H1 (cell line): ENCODE measurements around the gene CACNA2D3. TPM values are rescaled to one million over a fixed set of nuclear protein-coding genes. Genes with fewer than 3 reads are reported as not detected.

Source experiments
- CTCF ChIA-PET: fragments of 300-600 bp; sonication (Branson Sonifier 250); formaldehyde crosslinking; loops from one replicate; lab custom pipeline; 2021; ENCODE audit not compliant: partially characterized antibody; lab: Charles Lee
- POLR2A ChIA-PET: fragments of 300-600 bp; sonication (Branson Sonifier 250); formaldehyde crosslinking; loops from one replicate; lab custom pipeline; 2021; ENCODE audit warnings: inconsistent platforms; ENCODE audit not compliant: partially characterized antibody; lab: Charles Lee
- DNase-seq, 2 experiments: peaks; one replicate each; pipeline versions ENCODE4 v3.0.0 to v3.0.0-alpha.2; 2010 to 2022; ENCODE audit warnings: low spot score in 2 of 2, low read depth in 1 of 2, mixed read lengths in 1 of 2
- FAIRE-seq: peaks from 2 replicates; lab custom pipeline; 2011; peaks lifted over from hg19 to GRCh38; lab: Jason Lieb, UNC
- H2AFZ ChIP-seq: 2 replicates; pipeline ENCODE4 v1.8.1; 2012; ENCODE audit warnings: low read length, inconsistent platforms
- H2AK5ac ChIP-seq: 2 replicates; pipeline ENCODE4 v1.6.1; 2013; ENCODE audit warnings: low read depth, low read length
- H2BK120ac ChIP-seq: replicated peaks from 2 replicates; pipeline ENCODE3; 2013; ENCODE audit warnings: low read depth, low read length, inconsistent platforms
- H2BK12ac ChIP-seq: 2 replicates; pipeline ENCODE4 v1.6.1; 2013; ENCODE audit warnings: low read depth, low read length
- H2BK15ac ChIP-seq: 2 replicates; pipeline ENCODE4 v1.6.1; 2013; ENCODE audit warnings: low read length
- H2BK20ac ChIP-seq: 2 replicates; pipeline ENCODE4 v1.6.1; 2013; ENCODE audit warnings: low read length
- H2BK5ac ChIP-seq: 2 replicates; pipeline ENCODE4 v1.6.1; 2013; ENCODE audit warnings: low read depth, low read length
- H3K14ac ChIP-seq: 2 replicates; pipeline ENCODE4 v1.6.1; 2013; ENCODE audit warnings: inconsistent platforms; ENCODE audit not compliant: insufficient read length
- H3K18ac ChIP-seq: 2 replicates; pipeline ENCODE4 v1.6.1; 2013; ENCODE audit warnings: low read length; ENCODE audit errors: extremely low read depth
- H3K23ac ChIP-seq: 2 replicates; pipeline ENCODE4 v1.6.1; 2013; ENCODE audit warnings: inconsistent platforms; ENCODE audit not compliant: insufficient read length
- H3K23me2 ChIP-seq: 2 replicates; pipeline ENCODE4 v1.6.1; 2013; ENCODE audit warnings: low read depth, low read length
- H3K27ac ChIP-seq: 2 replicates; pipeline ENCODE4 v1.6.1; 2011; ENCODE audit warnings: low read depth, low read length, inconsistent platforms
- H3K27me3 ChIP-seq, 4 experiments: replicated peaks in 1 of 4; 1 replicate in 1 of 4; 2 replicates in 3 of 4; pipeline versions ENCODE4 v1.6.1 to v1.8.1; 2011 to 2013; ENCODE audit warnings: low read length in 3 of 4, mild to moderate bottlenecking in 3 of 4, inconsistent platforms in 2 of 4, mixed read lengths in 2 of 4, moderate library complexity in 1 of 4; ENCODE audit not compliant: control insufficient read depth in 3 of 4, insufficient read depth in 3 of 4; ENCODE audit errors: extremely low read depth in 1 of 4
- H3K36me3 ChIP-seq, 4 experiments: 2 replicates each; pipeline versions ENCODE4 v1.6.1 to v1.8.1; 2011 to 2013; ENCODE audit warnings: mild to moderate bottlenecking in 4 of 4, low read length in 3 of 4, moderate library complexity in 2 of 4, control low read depth in 1 of 4, inconsistent platforms in 1 of 4; ENCODE audit not compliant: insufficient read depth in 4 of 4, control insufficient read depth in 2 of 4
- H3K4ac ChIP-seq: replicated peaks from 2 replicates; pipeline ENCODE3; 2013; ENCODE audit warnings: low read length, low read depth, mixed read lengths, inconsistent platforms; ENCODE audit not compliant: insufficient read length
- H3K4me1 ChIP-seq, 4 experiments: replicated peaks in 1 of 4; 1 replicate in 1 of 4; 2 replicates in 3 of 4; pipeline versions ENCODE4 v1.6.1 to v1.8.1; 2011 to 2013; ENCODE audit warnings: low read length in 3 of 4, inconsistent platforms in 2 of 4, mixed read lengths in 1 of 4; ENCODE audit not compliant: insufficient read depth in 4 of 4, control insufficient read depth in 3 of 4
- H3K4me2 ChIP-seq, 2 experiments: 2 replicates each; pipeline versions ENCODE4 v1.6.1 to v1.8.1; 2011 to 2013; ENCODE audit warnings: low read depth in 2 of 2, low read length in 2 of 2, control low read depth in 1 of 2, inconsistent platforms in 1 of 2, mild to moderate bottlenecking in 1 of 2; ENCODE audit not compliant: insufficient read depth in 1 of 2
- H3K4me3 ChIP-seq, 4 experiments: fragments of 200-600, 300-600 bp in 1 of 4; sonication (generic), shearing (Covaris generic), sonication (Bioruptor Twin) in 1 of 4; 2 replicates each; pipeline versions ENCODE4 v1.5.1 to v1.8.1; 2011 to 2016; ENCODE audit warnings: low read length in 4 of 4, low read depth in 3 of 4, control low read depth in 2 of 4, inconsistent platforms in 2 of 4, mild to moderate bottlenecking in 2 of 4, mixed read lengths in 1 of 4, moderate library complexity in 1 of 4; ENCODE audit not compliant: insufficient read depth in 2 of 4; ENCODE audit errors: extremely low read depth in 1 of 4
- H3K56ac ChIP-seq: replicated peaks from 2 replicates; pipeline ENCODE3; 2013; ENCODE audit warnings: low read depth, mild to moderate bottlenecking, mixed read lengths, low read length, inconsistent platforms; ENCODE audit not compliant: insufficient read length
- H3K79me1 ChIP-seq: 2 replicates; pipeline ENCODE4 v1.6.1; 2013; ENCODE audit warnings: low read depth, low read length, control low read depth
- H3K79me2 ChIP-seq, 2 experiments: 2 replicates each; pipeline versions ENCODE4 v1.6.1 to v1.8.1; 2012 to 2013; ENCODE audit warnings: low read length in 2 of 2, mild to moderate bottlenecking in 2 of 2, inconsistent platforms in 1 of 2; ENCODE audit not compliant: insufficient read depth in 2 of 2, control insufficient read depth in 1 of 2
- H3K9ac ChIP-seq, 4 experiments: replicated peaks in 1 of 4; 1 replicate in 1 of 4; 2 replicates in 3 of 4; pipeline versions ENCODE4 v1.6.1 to v1.8.1; 2011 to 2013; ENCODE audit warnings: low read depth in 3 of 4, low read length in 3 of 4, control low read depth in 2 of 4, mild to moderate bottlenecking in 2 of 4, moderate library complexity in 2 of 4, inconsistent platforms in 1 of 4; ENCODE audit errors: extremely low read depth in 1 of 4
- H3K9me3 ChIP-seq, 2 experiments: 2 replicates each; pipeline versions ENCODE4 v1.6.1 to v1.8.1; 2012 to 2013; ENCODE audit warnings: mild to moderate bottlenecking in 2 of 2, moderate library complexity in 2 of 2, control low read depth in 1 of 2, inconsistent platforms in 1 of 2, low read depth in 1 of 2, low read length in 1 of 2, mixed read lengths in 1 of 2; ENCODE audit not compliant: insufficient read depth in 2 of 2
- H4K20me1 ChIP-seq, 2 experiments: replicated peaks in 1 of 2; 2 replicates each; pipeline versions ENCODE3 to v1.8.1; 2011 to 2013; ENCODE audit warnings: inconsistent platforms in 2 of 2, low read length in 2 of 2, mild to moderate bottlenecking in 1 of 2; ENCODE audit not compliant: insufficient read depth in 2 of 2, control insufficient read depth in 1 of 2
- H4K5ac ChIP-seq: 2 replicates; pipeline ENCODE4 v1.6.1; 2013; ENCODE audit warnings: low read length, low read depth, mixed read lengths, inconsistent platforms; ENCODE audit not compliant: insufficient read length
- H4K8ac ChIP-seq: 2 replicates; pipeline ENCODE4 v1.8.0; 2013; ENCODE audit warnings: mild to moderate bottlenecking, moderate library complexity, low read length, inconsistent platforms; ENCODE audit not compliant: insufficient read depth; ENCODE audit errors: extremely low read depth
- H4K91ac ChIP-seq: replicated peaks from 2 replicates; pipeline ENCODE3; 2013; ENCODE audit warnings: low read length, mixed read lengths, inconsistent platforms; ENCODE audit not compliant: insufficient read length
- BCL11A ChIP-seq, 2 experiments: IDR thresholded peaks; one replicate each; pipeline ENCODE4 v1.6.1; 2011; ENCODE audit warnings: low read depth in 2 of 2, low read length in 2 of 2, mild to moderate bottlenecking in 2 of 2
- RNF2 ChIP-seq: fragments of 200-900, 300-1000 bp; sonication (generic); IDR thresholded peaks from 2 replicates; pipeline ENCODE4 v1.7.1; 2016; ENCODE audit warnings: borderline replicate concordance, low read depth, mild to moderate bottlenecking, antibody characterized with exemption, low read length; ENCODE audit not compliant: poor library complexity, severe bottlenecking; ENCODE audit errors: missing control alignments
- WGBS, 2 experiments: shearing (Covaris generic) in 1 of 2; methylation state at CpG; one replicate each; pipeline versions ENCODE4 v1.1.6 to v1.1.7; 2013 to 2015; ENCODE audit warnings: low lambda C conversion rate in 2 of 2, mixed read lengths in 2 of 2, inconsistent platforms in 1 of 2, low coverage in 1 of 2, missing lambda C conversion rate in 1 of 2; ENCODE audit not compliant: insufficient replicate concordance in 2 of 2, insufficient coverage in 1 of 2, insufficient read length in 1 of 2; ENCODE audit errors: extremely low coverage in 1 of 2, missing lambda C conversion rate in 1 of 2; 5-methylcytosine and 5-hydroxymethylcytosine counted together
- polyA plus RNA-seq, 7 experiments: library from polyadenylated mRNA; depleted of rRNA in 3 of 7; stranded (reverse) in 5 of 7; unstranded in 2 of 7; fragments of >200 nt in 5 of 7; fragments of 200-250 nt in 2 of 7; gene quantifications; 1 replicate in 5 of 7; 2 replicates in 1 of 7; 4 replicates in 1 of 7; pipeline versions ENCODE4 v1.2.1 to v1.2.3, GENCODE V29; 2011 to 2013; ENCODE audit warnings: missing spikeins in 2 of 7, mixed read lengths in 2 of 7
- total RNA-seq: library from RNA; stranded (reverse); fragmentation: NEBNext Ultra II Directional; extraction: Animal tissue kit (Norgen Biotek cat#: 25700); gene quantifications from 2 replicates; pipeline ENCODE4 v1.2.1, GENCODE V29; 2021

The CACNA2D3 gene
- total and polyA plus RNA-seq, 2 of the 8 experiments (the other 6 are each of a cell fraction or from before 2014, with no cell fraction given): 1.5 to 1.8 TPM

DNA sequence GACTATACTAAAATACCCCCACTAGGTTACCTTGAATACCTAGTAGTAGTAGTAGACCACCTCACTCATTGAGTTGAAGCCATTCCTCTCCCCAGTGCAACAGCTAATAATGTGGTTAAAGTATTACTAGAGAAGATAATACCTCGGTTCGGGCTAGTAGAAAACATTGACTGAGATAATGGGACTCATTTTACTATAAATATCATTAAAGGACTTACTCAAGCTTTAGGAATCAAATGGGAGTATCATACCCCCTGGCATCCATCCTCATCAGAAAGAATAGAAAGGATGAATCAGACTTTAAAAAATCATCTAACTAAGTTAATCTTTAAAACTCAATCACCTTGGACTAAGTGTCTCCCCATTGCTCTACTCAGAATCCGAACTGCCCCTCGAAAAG lies 49.0 kb upstream of the CACNA2D3 start:
- H3K9ac ChIP-seq: no peak overlapping the region
- no peak overlapping the region for H3K23ac ChIP-seq
- FAIRE-seq: no peak
- H3K56ac ChIP-seq: no peak overlapping the region
- H2BK15ac ChIP-seq: no peak overlapping the region
- H3K79me2 ChIP-seq: no peaks in the 10 kb centered on the region
- H3K4me3 ChIP-seq: no peak overlapping the region
- no peaks in the 10 kb centered on the region for H4K20me1 ChIP-seq
- no peak overlapping the region for H3K18ac ChIP-seq
- no peak overlapping the region for H2BK120ac ChIP-seq
- peaks cover 0 to 3% (median 0%) of the 10 kb centered on the region in 4 experiments; a peak in 1 of 8 replicates for H3K36me3 ChIP-seq
- no peak for DNase-seq
- no peak overlapping the region for H2BK12ac ChIP-seq
- H2AFZ ChIP-seq: no peak overlapping the region
- no peak overlapping the region for H4K8ac ChIP-seq
- H4K5ac ChIP-seq: no peak overlapping the region
- peaks cover 18% of the 10 kb centered on the region in 2 experiments for H3K9me3 ChIP-seq
- H4K91ac ChIP-seq: no peak overlapping the region
- WGBS, 2 experiments: 92% methylated on average over 4 of the region's 4 CpGs; no CpG with 5 or more reads in 1 of the 2 experiments
- H3K79me1 ChIP-seq: no peaks in the 10 kb centered on the region
- no peaks in the 10 kb centered on the region; a peak in 1 of 7 replicates for H3K27me3 ChIP-seq
- H2AK5ac ChIP-seq: no peak overlapping the region
- no peak overlapping the region for H3K4me2 ChIP-seq
- H2BK5ac ChIP-seq: no peak overlapping the region
- H2BK20ac ChIP-seq: no peak overlapping the region
- H3K14ac ChIP-seq: no peak overlapping the region
- H3K23me2 ChIP-seq: no peaks in the 10 kb centered on the region
- H3K4ac ChIP-seq: no peak overlapping the region
- CTCF ChIA-PET: no interaction called here
- POLR2A ChIA-PET: no interaction called here
- H3K27ac ChIP-seq: no peak overlapping the region
- peaks cover 0 to 5% (median 2%) of the 10 kb centered on the region in 4 experiments; a peak in 4 of 7 replicates for H3K4me1 ChIP-seq
- no peak for TF ChIP-seq BCL11A (IDR thresholded peaks at IDR 0.05; ENCODE audit: low read depth in 2 of 2, low read length in 2 of 2)
- TF ChIP-seq RNF2: no peak
